Mesothelial cell of epicardium (in vitro differentiated cells): ENCODE data around the gene KISS1R. TPM values are rescaled to one million over a fixed set of nuclear protein-coding genes. Genes with fewer than 3 reads are reported as not detected.

Experiments
- DNase-seq, 2 experiments: peaks; one replicate each; pipeline ENCODE4 v3.0.0; 2021; ENCODE audit warnings: low spot score in 2 of 2; ENCODE audit not compliant: unreplicated experiment in 2 of 2
- H3K27ac Mint-ChIP-seq: 2 replicates; pipeline ENCODE4 v1.8.0; 2021; ENCODE audit warnings: mixed read lengths
- H3K27me3 Mint-ChIP-seq: 2 replicates; pipeline ENCODE4 v1.8.0; 2021; ENCODE audit warnings: low read depth, mixed read lengths
- H3K36me3 Mint-ChIP-seq: 2 replicates; pipeline ENCODE4 v1.8.0; 2021; ENCODE audit warnings: mixed read lengths
- H3K4me1 Mint-ChIP-seq: 2 replicates; pipeline ENCODE4 v1.8.0; 2021; ENCODE audit warnings: mixed read lengths
- H3K4me3 Mint-ChIP-seq: 2 replicates; pipeline ENCODE4 v1.8.0; 2021; ENCODE audit warnings: mild to moderate bottlenecking, moderate library complexity, mixed read lengths
- H3K9me3 Mint-ChIP-seq: 2 replicates; pipeline ENCODE4 v1.8.0; 2021; ENCODE audit warnings: mixed read lengths
- CTCF ChIP-seq: fragments of 200-600 bp; sonication (generic); IDR thresholded peaks from one replicate; pipeline ENCODE4 v1.5.0; 2021; ENCODE audit warnings: antibody characterized with exemption; ENCODE audit not compliant: unreplicated experiment
- total RNA-seq: library from RNA; stranded (reverse); gene quantifications from 3 replicates; pipeline ENCODE4 v1.2.1, GENCODE V29; 2021

Gene KISS1R
- total RNA-seq, 1 donor from 2014 or later: 1.5 TPM

- Mint-ChIP-seq H3K27ac (no peak overlapping the region), H3K36me3 (peaks cover 25% of the 10 kb centered on the region), H3K4me1 (peaks cover 34% of the 10 kb centered on the region), H3K9me3 (no peaks in the 10 kb centered on the region), H3K27me3 (no peaks in the 10 kb centered on the region), H3K4me3 (no peak overlapping the region)
- no peak for TF ChIP-seq CTCF
- DNase-seq: no peak
These were observed 19.0 kb downstream of the KISS1R start for GRCh38 chr19:936175-936546.

- no peaks in the 10 kb centered on the region for H3K27me3 Mint-ChIP-seq
- H3K9me3 Mint-ChIP-seq: no peaks in the 10 kb centered on the region
- H3K27ac Mint-ChIP-seq: peak overlapping the region; percentile 51
These were observed 20.1 kb downstream of the KISS1R start for GRCh38 chr19:937259-937694.

GRCh38 chr19:938233-938923 is 21.2 kb downstream of the KISS1R start:
- H3K27ac Mint-ChIP-seq: peak overlapping the region; percentile 90
- H3K36me3 Mint-ChIP-seq: peaks cover 33% of the 10 kb centered on the region
- no peaks in the 10 kb centered on the region for H3K9me3 Mint-ChIP-seq
- H3K4me1 Mint-ChIP-seq: peaks cover 27% of the 10 kb centered on the region
- no peak overlapping the region for H3K4me3 Mint-ChIP-seq
- DNase-seq: no peak
- no peaks in the 10 kb centered on the region for H3K27me3 Mint-ChIP-seq
- TF ChIP-seq CTCF: no peak

More at GRCh38 chr19:937259-937694, 20.1 kb downstream of the KISS1R start:
- no peak overlapping the region for H3K4me3 Mint-ChIP-seq
- TF ChIP-seq CTCF: no peak
- H3K4me1 Mint-ChIP-seq: peaks cover 34% of the 10 kb centered on the region
- DNase-seq: no peak
- H3K36me3 Mint-ChIP-seq: peaks cover 30% of the 10 kb centered on the region

GRCh38 chr19:939439-939838 is 22.3 kb downstream of the KISS1R start:
- peaks cover 33% of the 10 kb centered on the region for H3K36me3 Mint-ChIP-seq
- H3K4me3 Mint-ChIP-seq: no peak overlapping the region
- no peaks in the 10 kb centered on the region for H3K27me3 Mint-ChIP-seq
- H3K9me3 Mint-ChIP-seq: no peaks in the 10 kb centered on the region
- TF ChIP-seq CTCF: no peak
- no peak for DNase-seq
- H3K4me1 Mint-ChIP-seq: peaks cover 26% of the 10 kb centered on the region
- H3K27ac Mint-ChIP-seq: peak overlapping the region; percentile 86

GRCh38 chr19:939922-940321 is 22.8 kb downstream of the KISS1R start:
- H3K36me3 Mint-ChIP-seq: peaks cover 33% of the 10 kb centered on the region
- H3K27ac Mint-ChIP-seq: peak overlapping the region; percentile 86
- no peak overlapping the region for H3K4me3 Mint-ChIP-seq

More at GRCh38 chr19:939922-940321, 22.8 kb downstream of the KISS1R start:
- no peak for TF ChIP-seq CTCF
- peaks cover 31% of the 10 kb centered on the region for H3K4me1 Mint-ChIP-seq
- no peak for DNase-seq
- no peaks in the 10 kb centered on the region for H3K9me3 Mint-ChIP-seq
- no peaks in the 10 kb centered on the region for H3K27me3 Mint-ChIP-seq
